ENCODE data around the gene CNTNAP2. TPM values are rescaled to one million over a fixed set of nuclear protein-coding genes. Genes with fewer than 3 reads are reported as not detected.

Gene CNTNAP2
- total and polyA plus RNA-seq, 2 of the 4 experiments (the other 2 are of a cell fraction), result not detected

- POLR2A ChIA-PET (ENCODE audit: unreplicated experiment), result no interaction called here
- BruUV-seq (replicated peaks), result no TSS peak
Observed at GRCh38 chr7:146844405-146844804, 727.8 kb downstream of the CNTNAP2 start.

More at GRCh38 chr7:146844405-146844804, 727.8 kb downstream of the CNTNAP2 start:
- no peaks in the 10 kb centered on the region for H4K20me1 ChIP-seq (ENCODE audit: insufficient read depth, low read length)
- H2AK9ac ChIP-seq (replicated peaks; ENCODE audit: low read depth, low read length, poor library complexity), result no peak overlapping the region
- H3K23ac ChIP-seq (ENCODE audit: low read depth, low read length), result no peak overlapping the region
- no peaks in the 10 kb centered on the region for H3K27me3 ChIP-seq (ENCODE audit: control insufficient read depth, insufficient read depth, low read length)
- no CpG with 5 or more reads among the region's 2 CpGs for WGBS, 2 experiments (ENCODE audit: extremely low coverage in 2 of 2, insufficient read length in 1 of 2)
- no peak overlapping the region for H2BK5ac ChIP-seq (ENCODE audit: low read depth, low read length, poor library complexity, severe bottlenecking)
- no peak overlapping the region for H2AK5ac ChIP-seq (ENCODE audit: low read depth, low read length)
- H2BK20ac ChIP-seq (ENCODE audit: low read depth, low read length), result no peak overlapping the region
- no peak overlapping the region for H3K4me3 ChIP-seq (ENCODE audit: insufficient read depth, low read depth, low read length)
- no peak overlapping the region for H2BK120ac ChIP-seq (ENCODE audit: low read depth, low read length)
- H3K79me1 ChIP-seq (ENCODE audit: low read depth in 1 of 2, low read length in 2 of 2), result no peaks in the 10 kb centered on the region
- no peak overlapping the region for H3K18ac ChIP-seq (ENCODE audit: low read depth, low read length)
- no peak overlapping the region for H4K8ac ChIP-seq (ENCODE audit: low read depth in 2 of 2, low read length in 2 of 2)
- peaks cover 6% of the 10 kb centered on the region for H3K9me3 ChIP-seq (ENCODE audit: control insufficient read depth, insufficient read depth, low read length)
- dilution Hi-C loops (cut with HindIII; ENCODE audit: low sequenced_read_pairs, unreplicated experiment), result no loop called here
- H3K4me1 ChIP-seq (ENCODE audit: control insufficient read depth, insufficient read depth, low read length), result no peaks in the 10 kb centered on the region
- CTCF ChIA-PET, result no interaction called here
- DNase-seq (no peak), ATAC-seq (ENCODE audit: low read depth) (no peak)
- H3K56ac ChIP-seq (ENCODE audit: extremely low read depth, insufficient read depth, low read length), result no peak overlapping the region
- no peak overlapping the region for H2BK15ac ChIP-seq (ENCODE audit: low read depth, low read length)
- H4K5ac ChIP-seq (ENCODE audit: low read depth, low read length), result no peak overlapping the region
- no peak overlapping the region for H3K14ac ChIP-seq (replicated peaks; ENCODE audit: low read depth, low read length)
- intact Hi-C loops (cut with micrococcal nuclease), result no loop called here
- H3K9me1 ChIP-seq (ENCODE audit: insufficient read depth, low read length), result no peaks in the 10 kb centered on the region
- in situ Hi-C loops (cut with MboI; ENCODE audit: low sequenced_read_pairs), result no loop called here
- H3K27ac ChIP-seq (ENCODE audit: insufficient read depth, low read length), result no peak overlapping the region
- H3K9ac ChIP-seq (ENCODE audit: low read depth, low read length), result no peak overlapping the region
- H4K91ac ChIP-seq (ENCODE audit: insufficient read depth, low read depth, low read length), result no peak overlapping the region
- TF ChIP-seq POLR2A (IDR thresholded peaks at IDR 0.05; ENCODE audit: low read depth, low read length) (no peak), MAFK (IDR thresholded peaks at IDR 0.05; ENCODE audit: low read depth, low read length) (no peak), MAZ (IDR thresholded peaks at IDR 0.05; ENCODE audit: borderline replicate concordance, low read depth, low read length) (no peak), SMC3 (IDR thresholded peaks at IDR 0.05; ENCODE audit: low read depth, low read length) (no peak), NFE2L2 (IDR thresholded peaks at IDR 0.05; ENCODE audit: low read depth, low read length) (no peak), RCOR1 (IDR thresholded peaks at IDR 0.05; ENCODE audit: insufficient replicate concordance, low read length) (no peak), BHLHE40 (IDR thresholded peaks at IDR 0.05; ENCODE audit: low read depth, low read length) (no peak), MXI1 (IDR thresholded peaks at IDR 0.05; ENCODE audit: borderline replicate concordance, low read depth, low read length) (no peak), CEBPB (IDR thresholded peaks at IDR 0.05; ENCODE audit: low read depth, low read length) (no peak), RFX5 (IDR thresholded peaks at IDR 0.05; ENCODE audit: low read depth, low read length) (no peak), USF2 (IDR thresholded peaks at IDR 0.05; ENCODE audit: low read depth, low read length) (no peak), FOS (IDR thresholded peaks at IDR 0.05; ENCODE audit: low read depth, low read length) (no peak), RAD21 (IDR thresholded peaks at IDR 0.05; ENCODE audit: low read length) (no peak), CHD1 (IDR thresholded peaks at IDR 0.05; ENCODE audit: low read depth, low read length) (no peak)
- TF ChIP-seq, protein P1, sequence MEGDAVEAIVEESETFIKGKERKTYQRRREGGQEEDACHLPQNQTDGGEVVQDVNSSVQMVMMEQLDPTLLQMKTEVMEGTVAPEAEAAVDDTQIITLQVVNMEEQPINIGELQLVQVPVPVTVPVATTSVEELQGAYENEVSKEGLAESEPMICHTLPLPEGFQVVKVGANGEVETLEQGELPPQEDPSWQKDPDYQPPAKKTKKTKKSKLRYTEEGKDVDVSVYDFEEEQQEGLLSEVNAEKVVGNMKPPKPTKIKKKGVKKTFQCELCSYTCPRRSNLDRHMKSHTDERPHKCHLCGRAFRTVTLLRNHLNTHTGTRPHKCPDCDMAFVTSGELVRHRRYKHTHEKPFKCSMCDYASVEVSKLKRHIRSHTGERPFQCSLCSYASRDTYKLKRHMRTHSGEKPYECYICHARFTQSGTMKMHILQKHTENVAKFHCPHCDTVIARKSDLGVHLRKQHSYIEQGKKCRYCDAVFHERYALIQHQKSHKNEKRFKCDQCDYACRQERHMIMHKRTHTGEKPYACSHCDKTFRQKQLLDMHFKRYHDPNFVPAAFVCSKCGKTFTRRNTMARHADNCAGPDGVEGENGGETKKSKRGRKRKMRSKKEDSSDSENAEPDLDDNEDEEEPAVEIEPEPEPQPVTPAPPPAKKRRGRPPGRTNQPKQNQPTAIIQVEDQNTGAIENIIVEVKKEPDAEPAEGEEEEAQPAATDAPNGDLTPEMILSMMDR (conservative IDR thresholded peaks at IDR 0.05; ENCODE audit: low read depth, low read length), result no peak
- TF ChIP-seq, protein P2, sequence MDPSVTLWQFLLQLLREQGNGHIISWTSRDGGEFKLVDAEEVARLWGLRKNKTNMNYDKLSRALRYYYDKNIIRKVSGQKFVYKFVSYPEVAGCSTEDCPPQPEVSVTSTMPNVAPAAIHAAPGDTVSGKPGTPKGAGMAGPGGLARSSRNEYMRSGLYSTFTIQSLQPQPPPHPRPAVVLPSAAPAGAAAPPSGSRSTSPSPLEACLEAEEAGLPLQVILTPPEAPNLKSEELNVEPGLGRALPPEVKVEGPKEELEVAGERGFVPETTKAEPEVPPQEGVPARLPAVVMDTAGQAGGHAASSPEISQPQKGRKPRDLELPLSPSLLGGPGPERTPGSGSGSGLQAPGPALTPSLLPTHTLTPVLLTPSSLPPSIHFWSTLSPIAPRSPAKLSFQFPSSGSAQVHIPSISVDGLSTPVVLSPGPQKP (IDR thresholded peaks at IDR 0.05; ENCODE audit: borderline replicate concordance, low read depth, low read length), result no peak
- H3K4me2 ChIP-seq (ENCODE audit: low read depth, low read length), result no peak overlapping the region
- H3K4ac ChIP-seq (ENCODE audit: low read depth, low read length), result no peak overlapping the region
- H3K36me3 ChIP-seq (ENCODE audit: control insufficient read depth, insufficient read depth, low read length), result no peaks in the 10 kb centered on the region
- H2AFZ ChIP-seq (replicated peaks; ENCODE audit: low read length, poor library complexity), result no peak overlapping the region
